HPDE6-E6E7 (cell line): ENCODE measurements around the gene SH3RF3.

Experiments used
- DNase-seq: peaks from one replicate; pipeline ENCODE4 v3.0.0; 2011; ENCODE audit warnings: missing footprints; ENCODE audit errors: extremely low spot score

SH3RF3 gene

DNA sequence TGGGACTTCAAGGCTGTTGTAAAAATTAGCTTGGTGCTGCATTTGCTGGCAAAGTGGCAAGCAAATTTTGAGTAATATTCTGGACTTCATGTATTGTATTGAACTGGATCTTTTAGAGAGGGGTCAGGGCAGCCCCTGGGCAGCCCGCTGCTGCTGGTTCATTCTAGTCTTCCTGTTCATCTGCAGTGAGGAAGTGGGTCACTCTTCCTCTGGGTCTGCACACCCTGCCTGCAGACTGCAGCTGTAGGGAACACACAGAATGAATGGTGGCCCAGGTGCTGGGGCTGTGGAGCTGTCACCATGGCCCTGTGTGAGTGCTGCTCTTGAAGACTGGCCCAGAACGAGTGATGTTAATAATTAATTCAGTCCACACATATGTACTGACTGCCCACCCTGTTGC, 9.4 kb downstream of the SH3RF3 start:
- DNase-seq: no peak

GRCh38 chr2:109139002-109139401, 10.0 kb downstream of the SH3RF3 start:
- DNase-seq: no peak

DNA sequence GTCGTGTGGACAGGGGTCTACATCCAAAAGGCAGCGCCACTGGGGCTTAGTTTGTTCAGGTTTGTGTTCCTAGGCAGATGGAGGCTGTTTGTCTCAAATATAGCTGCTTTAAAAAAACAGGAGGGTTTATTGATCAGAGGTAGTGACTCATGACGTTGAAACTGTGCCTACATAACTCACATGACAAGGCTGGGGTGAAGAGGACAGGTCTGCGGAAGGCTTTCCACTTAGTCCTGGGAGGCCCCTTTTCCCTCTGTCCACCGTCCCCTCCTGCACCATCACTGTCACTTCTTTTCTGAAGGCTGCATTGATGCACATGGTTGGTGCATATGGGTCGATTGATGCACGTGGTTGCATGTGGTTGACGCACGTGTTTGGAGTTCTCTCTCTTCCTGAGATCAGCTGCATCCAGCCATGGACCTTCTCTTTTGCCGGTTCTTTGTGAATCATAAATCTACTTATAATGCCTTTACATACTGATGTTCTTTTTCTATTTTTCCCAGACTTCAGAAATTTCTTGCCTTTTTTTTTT, 10.9 kb downstream of the SH3RF3 start:
- DNase-seq: no peak

DNA sequence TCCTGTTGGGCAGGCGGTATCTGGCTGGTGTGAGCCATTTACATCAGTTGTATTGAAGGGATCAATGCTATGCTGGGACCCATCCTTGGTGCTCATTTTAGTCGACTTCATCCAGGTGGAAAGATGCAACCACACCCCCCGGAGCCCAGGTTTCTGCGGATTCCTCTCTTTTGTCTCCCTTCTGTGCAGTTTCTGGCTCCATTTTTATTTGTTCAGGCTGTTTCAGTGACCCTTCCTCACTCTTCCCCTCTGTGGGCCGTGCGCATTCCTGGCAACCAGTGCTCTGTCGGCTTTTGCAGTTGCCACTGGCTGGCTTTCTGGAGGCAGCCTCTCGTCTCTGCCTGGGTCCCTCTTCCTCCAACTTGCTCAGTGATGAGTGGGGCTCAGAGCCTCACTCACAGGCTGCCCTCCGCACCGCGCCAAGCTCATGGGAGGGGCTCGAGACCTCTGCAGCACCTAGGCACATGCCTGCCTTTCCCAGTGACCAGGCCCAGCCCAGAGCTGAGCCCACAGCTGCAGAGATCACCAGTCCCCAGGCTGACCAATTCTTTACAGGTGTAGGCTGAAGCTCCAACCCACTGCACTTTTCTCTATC, 12.1 kb downstream of the SH3RF3 start:
- DNase-seq: no peak

DNA sequence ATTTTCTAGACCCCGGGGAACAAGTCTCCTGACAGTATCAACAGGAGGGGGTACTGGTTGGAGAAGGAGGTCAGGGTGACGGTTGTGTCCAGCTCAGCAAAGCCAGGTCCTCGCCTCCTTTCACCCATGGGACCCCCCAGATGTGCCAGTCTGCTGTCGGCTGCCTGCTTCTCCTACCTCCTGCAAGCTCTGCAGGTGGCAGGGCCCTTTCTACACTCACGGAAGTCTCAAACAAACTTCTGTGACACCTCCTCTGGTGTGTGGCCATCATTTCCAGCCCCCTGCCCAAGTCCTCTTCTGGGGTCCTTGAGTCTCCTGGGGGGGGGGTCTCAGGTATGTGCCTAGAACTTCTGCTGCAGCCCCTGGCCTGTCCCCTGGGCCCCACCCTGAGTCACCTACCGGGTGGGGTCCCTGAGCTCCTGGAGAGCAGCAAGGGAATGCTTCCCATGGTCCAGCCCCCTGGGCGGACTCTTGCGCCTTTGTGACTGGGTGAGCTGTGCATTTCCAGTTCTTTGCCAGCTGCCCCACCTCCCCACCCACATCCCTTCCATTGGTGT, 12.8 kb downstream of the SH3RF3 start:
- DNase-seq: no peak

- DNase-seq: no peak
Measured at GRCh38 chr2:109142416-109143210, 13.6 kb downstream of the SH3RF3 start.

DNA sequence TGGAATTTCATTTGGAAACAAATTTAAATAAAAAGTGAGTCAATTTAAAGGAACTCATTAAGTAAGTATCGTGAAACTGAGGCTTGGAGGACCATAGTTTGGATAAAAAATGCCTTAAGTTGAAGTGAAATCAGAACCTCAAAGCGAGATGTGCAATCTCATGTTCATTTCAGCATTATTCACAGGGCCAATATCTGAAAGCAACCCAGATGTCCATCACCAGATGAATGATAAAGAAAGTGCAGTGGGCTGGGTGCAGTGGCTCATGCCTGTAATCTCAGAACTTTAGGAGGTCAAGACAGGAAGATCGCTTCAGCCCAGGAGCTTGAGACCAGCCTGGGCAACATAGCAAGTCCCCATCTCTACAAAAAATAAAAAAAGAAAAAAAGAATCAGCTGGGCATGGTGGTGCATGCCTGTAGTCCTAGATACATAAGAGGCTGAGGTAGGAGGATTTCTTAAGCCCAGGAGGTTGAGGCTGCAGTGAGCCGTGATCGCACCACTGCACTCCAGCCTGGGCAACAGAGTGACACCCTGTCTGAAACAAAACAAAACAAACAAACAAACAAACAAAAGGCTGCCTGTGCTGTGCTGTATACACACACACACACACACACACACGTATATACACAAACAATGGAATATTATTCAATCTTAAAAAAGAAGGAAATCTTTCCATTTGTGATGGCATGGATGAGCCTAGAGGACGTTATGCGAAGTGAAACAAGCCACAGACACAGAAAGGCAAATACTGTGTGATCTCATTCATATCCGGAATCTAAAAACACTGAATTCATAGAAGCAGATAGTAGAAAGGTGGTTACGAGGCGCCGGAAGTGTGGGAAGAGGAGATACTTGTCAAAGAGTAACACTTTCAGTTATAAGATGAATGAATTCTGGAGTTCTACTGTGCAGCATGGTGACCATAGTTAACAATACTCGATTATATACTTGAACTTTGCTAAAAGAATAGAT, 14.5 kb downstream of the SH3RF3 start:
- no peak for DNase-seq

DNA sequence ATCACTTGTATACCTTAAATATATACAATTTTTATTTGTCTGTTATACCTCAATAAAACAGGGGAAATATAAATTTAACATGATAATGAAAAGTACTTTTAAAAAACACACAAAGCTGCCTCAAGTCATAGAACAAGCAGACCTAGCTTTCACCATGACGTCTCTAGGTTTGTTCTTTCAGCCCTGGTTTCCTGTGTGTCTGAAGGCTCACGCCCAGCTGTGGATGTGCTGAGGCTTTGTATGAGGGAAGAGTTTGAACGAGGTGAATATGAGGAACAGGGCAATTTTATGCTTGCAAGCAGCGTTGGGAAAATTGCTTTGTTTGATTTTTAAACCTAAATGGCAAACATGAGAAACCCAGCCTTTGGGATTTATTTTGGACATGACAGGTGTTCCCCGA, 15.3 kb downstream of the SH3RF3 start:
- DNase-seq: no peak

DNA sequence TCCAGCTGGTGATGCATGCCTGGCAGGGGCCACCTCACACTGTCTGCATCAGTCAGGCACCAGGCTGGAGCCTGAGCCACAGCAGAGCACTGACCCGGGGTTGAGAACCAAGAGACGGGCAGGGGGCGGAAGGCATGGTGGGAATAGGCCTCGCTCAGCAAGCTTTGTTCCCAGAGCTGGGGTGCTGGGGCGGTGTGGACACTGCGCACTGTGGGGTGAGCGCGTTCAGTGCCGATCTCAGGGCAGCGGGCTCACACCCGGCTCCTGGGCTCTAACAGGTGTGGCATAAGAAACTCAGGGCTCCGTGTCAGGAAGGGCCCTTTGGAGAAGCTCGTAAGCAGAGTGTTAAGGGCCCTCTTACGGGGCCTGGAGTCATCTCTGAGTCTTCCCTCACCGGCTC, 15.7 kb downstream of the SH3RF3 start:
- DNase-seq: no peak

DNA sequence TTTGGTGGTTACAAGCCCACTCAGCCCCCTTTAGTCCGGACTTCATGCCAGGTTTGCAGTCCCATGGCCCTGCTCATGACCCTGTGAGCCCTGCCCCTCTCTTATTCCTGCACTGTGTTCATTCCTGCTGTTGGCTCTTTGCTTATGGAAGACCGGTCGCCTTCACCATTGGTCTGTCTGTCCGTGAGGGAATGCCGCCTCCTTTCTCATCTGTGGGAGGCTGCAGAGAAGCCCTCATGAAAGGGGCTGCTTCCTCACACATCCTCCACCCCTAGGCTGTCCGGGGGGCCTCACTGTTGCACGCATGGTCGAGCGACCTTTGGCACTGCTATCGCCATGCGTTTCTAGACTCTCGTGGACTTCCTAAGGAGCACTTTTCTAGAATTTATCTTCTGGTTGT, 16.3 kb downstream of the SH3RF3 start:
- no peak for DNase-seq

DNA sequence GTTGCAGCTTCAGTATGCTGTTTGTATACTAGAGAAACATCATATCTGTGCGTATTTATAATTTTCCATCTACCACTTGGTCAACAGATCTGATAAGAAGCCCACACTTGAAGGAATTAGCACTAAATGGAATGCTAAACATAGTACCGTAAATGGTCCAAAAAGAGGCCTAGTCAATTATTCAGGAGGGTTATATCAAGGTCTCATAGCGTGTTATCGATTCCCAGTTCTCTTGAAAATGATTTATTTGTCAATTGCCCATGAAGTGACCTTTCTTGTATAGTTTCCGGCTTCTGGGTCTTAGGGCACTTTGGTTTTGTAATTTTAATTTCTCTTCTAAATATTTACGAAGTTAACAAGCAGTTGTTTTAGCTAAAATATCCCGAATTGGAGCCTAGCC, 18.4 kb downstream of the SH3RF3 start:
- DNase-seq: no peak

GRCh38 chr2:109148117-109148746, 19.2 kb downstream of the SH3RF3 start:
- no peak for DNase-seq

GRCh38 chr2:109148991-109149645, 20.1 kb downstream of the SH3RF3 start:
- no peak for DNase-seq

GRCh38 chr2:109150559-109150958, 21.6 kb downstream of the SH3RF3 start:
- DNase-seq: no peak

DNA sequence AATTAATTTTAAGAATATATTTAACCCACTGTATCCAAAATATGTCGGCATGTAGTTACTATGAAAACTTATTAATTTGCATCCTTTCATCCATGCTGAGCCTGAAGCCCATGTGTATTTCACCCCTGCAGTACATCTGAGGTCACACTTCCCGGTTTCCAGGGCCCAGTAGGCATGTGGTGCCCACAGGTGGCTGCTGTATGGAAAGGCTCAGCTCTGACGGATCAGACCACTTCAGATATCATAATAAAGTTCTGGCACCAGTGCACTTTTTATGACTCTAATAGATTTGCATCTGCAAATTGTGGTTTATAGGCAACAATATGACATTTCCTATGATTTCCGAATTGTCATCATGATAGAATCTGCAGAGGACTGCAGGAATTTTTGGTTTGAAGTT, 22.5 kb downstream of the SH3RF3 start:
- no peak for DNase-seq

- DNase-seq: no peak
Measured at GRCh38 chr2:109153005-109153784, 24.2 kb downstream of the SH3RF3 start.

- no peak for DNase-seq
Measured at GRCh38 chr2:109153807-109154206, 24.8 kb downstream of the SH3RF3 start.

DNA sequence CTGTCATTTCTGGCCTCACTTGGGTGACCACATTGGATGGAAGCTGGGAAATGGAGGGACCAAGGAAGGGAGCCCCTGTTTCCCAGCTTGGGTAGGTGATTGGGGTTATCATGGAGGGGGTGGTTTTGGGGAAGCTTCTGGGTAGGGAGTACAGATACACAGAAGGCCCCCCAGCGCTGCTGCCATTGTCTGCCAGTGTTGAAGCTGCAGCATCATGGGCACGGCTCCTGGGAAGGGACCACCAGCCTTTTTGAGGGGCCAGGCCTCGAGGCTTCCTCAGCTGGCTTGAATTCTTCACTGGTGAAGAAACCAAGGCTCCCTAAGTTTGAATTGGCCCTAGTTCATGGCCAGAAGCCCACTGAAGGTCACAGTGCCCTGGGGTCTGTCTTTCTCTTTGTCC, 25.2 kb downstream of the SH3RF3 start:
- no peak for DNase-seq

- no peak for DNase-seq
Measured at GRCh38 chr2:109155553-109156451, 26.8 kb downstream of the SH3RF3 start.
